Measurements from ENCODE around the gene PPARG. TPM values are rescaled to one million over a fixed set of nuclear protein-coding genes. Genes with fewer than 3 reads are reported as not detected.
A peak's percentile ranks its signal among the peaks of the same experiment; 100 is the strongest.

PPARG gene
- polyA plus RNA-seq, 1 of the 3 experiments (the other 2 are of a cell fraction), result 2.8 TPM

- TF ChIP-seq POLR2AphosphoS5 (IDR thresholded peaks at IDR 0.05; ENCODE audit: low read depth, low read length), result no peak
- no peak for TF ChIP-seq FOSL2 (IDR thresholded peaks at IDR 0.05; ENCODE audit: borderline replicate concordance, low read depth)
These were observed 22.8 kb upstream of the PPARG start (continued) for GRCh38 chr3:12266038-12266437.

GRCh38 chr3:12267376-12268030, 21.4 kb upstream of the PPARG start:
- no peak overlapping the region for H3K4me3 ChIP-seq (ENCODE audit: low read depth in 2 of 2, low read length in 1 of 2)
- no peak for TF ChIP-seq RAD21 (IDR thresholded peaks at IDR 0.05; ENCODE audit: low read length)
- no peaks in the 10 kb centered on the region for H3K36me3 ChIP-seq (replicated peaks in 1 of 2; ENCODE audit: control insufficient read depth in 1 of 2, insufficient read depth in 2 of 2, low read length in 1 of 2)
- no peaks in the 10 kb centered on the region for H3K9me2 ChIP-seq
- H3K9ac ChIP-seq, result no peak overlapping the region
- ChIA-PET POLR2A (no interaction called here), CTCF (interaction anchor here (1.3 to 2.4 kb wide), 3 partner anchors 8 to 212 kb away, joined by 3 to 6 read pairs (median 5); no protein-coding TSS in a partner anchor)
- no peaks in the 10 kb centered on the region for H3K79me2 ChIP-seq (ENCODE audit: insufficient read depth)
- peak overlapping the region; percentile 62; the same call in 1 of the 2 replicates for H2AFZ ChIP-seq (ENCODE audit: low read depth)
- no peaks in the 10 kb centered on the region for H3F3A ChIP-seq (replicated peaks; ENCODE audit: insufficient read depth)
- no peaks in the 10 kb centered on the region for H3K9me3 ChIP-seq
- DNase-seq, result no peak
- H3K4me1 ChIP-seq (ENCODE audit: control insufficient read depth in 1 of 2, insufficient read depth in 2 of 2, low read depth in 1 of 2, low read length in 1 of 2), result no peaks in the 10 kb centered on the region
- H3K27ac ChIP-seq (ENCODE audit: low read depth in 2 of 2, low read length in 1 of 2), result no peak overlapping the region
- H4K20me1 ChIP-seq (ENCODE audit: insufficient read depth), result no peaks in the 10 kb centered on the region
- no peak overlapping the region for H3K4me2 ChIP-seq
- no peaks in the 10 kb centered on the region for H3K27me3 ChIP-seq (ENCODE audit: insufficient read depth)
- 77% methylated on average over 3 of the region's 3 CpGs for WGBS (ENCODE audit: low lambda C conversion rate)

- Histone ChIP-seq H3K79me2 (ENCODE audit: insufficient read depth) (no peaks in the 10 kb centered on the region), H3K9ac (no peak overlapping the region), H3K4me3 (ENCODE audit: low read depth in 2 of 2, low read length in 1 of 2) (no peak overlapping the region), H3K4me2 (no peak overlapping the region), H3F3A (replicated peaks; ENCODE audit: insufficient read depth) (no peaks in the 10 kb centered on the region), H3K4me1 (ENCODE audit: control insufficient read depth in 1 of 2, insufficient read depth in 2 of 2, low read depth in 1 of 2, low read length in 1 of 2) (no peaks in the 10 kb centered on the region), H3K27ac (ENCODE audit: low read depth in 2 of 2, low read length in 1 of 2) (no peak overlapping the region), H3K36me3 (replicated peaks in 1 of 2; ENCODE audit: control insufficient read depth in 1 of 2, insufficient read depth in 2 of 2, low read length in 1 of 2) (no peaks in the 10 kb centered on the region), H3K9me2 (no peaks in the 10 kb centered on the region), H4K20me1 (ENCODE audit: insufficient read depth) (no peaks in the 10 kb centered on the region), H3K27me3 (ENCODE audit: insufficient read depth) (no peaks in the 10 kb centered on the region), H2AFZ (ENCODE audit: low read depth) (no peak overlapping the region), H3K9me3 (no peaks in the 10 kb centered on the region)
- POLR2A ChIA-PET, result no interaction called here
- 91% methylated on average over 3 of the region's 3 CpGs for WGBS (ENCODE audit: low lambda C conversion rate)
- DNase-seq, result no peak
- TF ChIP-seq JUND (IDR thresholded peaks at IDR 0.05) (no peak), POLR2AphosphoS5 (IDR thresholded peaks at IDR 0.05; ENCODE audit: low read depth, low read length) (no peak), FOXM1 (IDR thresholded peaks at IDR 0.05; ENCODE audit: low read depth) (no peak), SMC3 (IDR thresholded peaks at IDR 0.05; ENCODE audit: low read depth, low read length) (no peak), RFX5 (IDR thresholded peaks at IDR 0.05; ENCODE audit: low read length) (no peak), IRF3 (IDR thresholded peaks at IDR 0.05; ENCODE audit: low read depth, low read length) (no peak), TCF12 (IDR thresholded peaks at IDR 0.05) (no peak), TAF1 (IDR thresholded peaks at IDR 0.05; ENCODE audit: borderline replicate concordance, low read depth, low read length) (no peak), GABPA (IDR thresholded peaks at IDR 0.05; ENCODE audit: low read depth) (no peak), RAD21 (IDR thresholded peaks at IDR 0.05; ENCODE audit: low read length) (no peak), MAX (IDR thresholded peaks at IDR 0.05; ENCODE audit: low read depth) (no peak), USF1 (IDR thresholded peaks at IDR 0.05; ENCODE audit: borderline replicate concordance, low read depth) (no peak)
- CTCF ChIA-PET, result interaction anchor here (1.3 to 1.6 kb wide), 2 partner anchors 18 to 211 kb away, joined by 3 to 5 read pairs; no protein-coding TSS in a partner anchor
These were observed 20.7 kb upstream of the PPARG start for GRCh38 chr3:12268049-12268735.

Measured in SK-N-SH (cell line).